GM12801 (cell line): Measurements from ENCODE around the gene ADAP1.

Source experiments
- CTCF ChIP-seq: IDR thresholded peaks from one replicate; pipeline ENCODE4 v1.5.1; 2011; ENCODE audit warnings: control low read depth; ENCODE audit not compliant: insufficient read length; ENCODE audit errors: extremely low read depth

ADAP1 gene

GRCh38 chr7:899806-900205, 54.7 kb downstream of the ADAP1 start:
- TF ChIP-seq CTCF: no peak

GRCh38 chr7:898855-899681, 55.4 kb downstream of the ADAP1 start:
- TF ChIP-seq CTCF: no peak

GRCh38 chr7:898460-898854, 56.0 kb downstream of the ADAP1 start:
- TF ChIP-seq CTCF: no peak

GRCh38 chr7:897771-898376, 56.6 kb downstream of the ADAP1 start:
- no peak for TF ChIP-seq CTCF

- no peak for TF ChIP-seq CTCF
These were observed 57.4 kb downstream of the ADAP1 start for GRCh38 chr7:897086-897485.

- TF ChIP-seq CTCF: no peak
These were observed 58.0 kb downstream of the ADAP1 start for GRCh38 chr7:896346-897075.

- no peak for TF ChIP-seq CTCF
These were observed 58.9 kb downstream of the ADAP1 start for GRCh38 chr7:895451-896052.
